Suprapubic skin (tissue), 4 donors: ENCODE measurements around the gene MNAT1. TPM values are rescaled to one million over a fixed set of nuclear protein-coding genes. Genes with fewer than 3 reads are reported as not detected.

Source experiments
- DNase-seq, 2 donors: peaks; one replicate each; pipeline ENCODE4 v3.0.0-alpha.2; 2019; ENCODE audit warnings: low spot score in 2 of 2
- H3K27ac ChIP-seq: fragments of 200-600 bp; sonication (generic); one replicate; pipeline ENCODE4 v1.5.1; 2019
- H3K27me3 ChIP-seq: fragments of 200-600 bp; sonication (generic); one replicate; pipeline ENCODE4 v1.5.1; 2019
- H3K36me3 ChIP-seq: fragments of 200-600 bp; sonication (generic); one replicate; pipeline ENCODE4 v1.5.1; 2019
- H3K4me1 ChIP-seq: fragments of 200-600 bp; sonication (generic); one replicate; pipeline ENCODE4 v1.5.1; 2019
- H3K4me3 ChIP-seq: fragments of 200-600 bp; sonication (generic); one replicate; pipeline ENCODE4 v1.5.1; 2019; ENCODE audit warnings: mild to moderate bottlenecking
- H3K9me3 ChIP-seq: fragments of 200-600 bp; sonication (generic); one replicate; pipeline ENCODE4 v1.5.1; 2019
- EP300 ChIP-seq: sonication (generic); formaldehyde crosslinking; IDR thresholded peaks from one replicate; pipeline ENCODE4 v1.6.1; 2017; ENCODE audit warnings: antibody characterized with exemption
- POLR2A ChIP-seq, 2 donors: fragments of 450-650 bp; IDR thresholded peaks; one replicate each; pipeline ENCODE4 v1.6.1; 2017; ENCODE audit warnings: antibody characterized with exemption in 2 of 2, mild to moderate bottlenecking in 2 of 2, moderate library complexity in 2 of 2
- POLR2AphosphoS5 ChIP-seq, 3 donors: sonication (generic); formaldehyde crosslinking; IDR thresholded peaks; one replicate each; pipeline ENCODE4 v1.6.1; 2017; ENCODE audit warnings: antibody characterized with exemption in 3 of 3
- WGBS: methylation state at CpG from one replicate; pipeline ENCODE4 v1.1.5; 2018; 5-methylcytosine and 5-hydroxymethylcytosine counted together
- total RNA-seq, 4 donors: library from RNA; depleted of rRNA; stranded (reverse); fragments of >200 nt; gene quantifications; one replicate each; pipeline ENCODE4 v1.1.0, GENCODE V29; 2016
- TF ChIP-seq, protein P1 (sequence below), 2 donors: fragments of 200-600 bp in 1 of 2; fragments of 450-650 bp in 1 of 2; sonication (generic) in 1 of 2; IDR thresholded peaks; one replicate each; pipeline ENCODE4 v1.5.1; 2016 to 2019; ENCODE audit warnings: antibody characterized with exemption in 2 of 2, mild to moderate bottlenecking in 1 of 2, moderate library complexity in 1 of 2

MNAT1 gene
- total RNA-seq, 4 donors from 2014 or later = 13.1 to 38.8 (median 22.0) TPM

DNA sequence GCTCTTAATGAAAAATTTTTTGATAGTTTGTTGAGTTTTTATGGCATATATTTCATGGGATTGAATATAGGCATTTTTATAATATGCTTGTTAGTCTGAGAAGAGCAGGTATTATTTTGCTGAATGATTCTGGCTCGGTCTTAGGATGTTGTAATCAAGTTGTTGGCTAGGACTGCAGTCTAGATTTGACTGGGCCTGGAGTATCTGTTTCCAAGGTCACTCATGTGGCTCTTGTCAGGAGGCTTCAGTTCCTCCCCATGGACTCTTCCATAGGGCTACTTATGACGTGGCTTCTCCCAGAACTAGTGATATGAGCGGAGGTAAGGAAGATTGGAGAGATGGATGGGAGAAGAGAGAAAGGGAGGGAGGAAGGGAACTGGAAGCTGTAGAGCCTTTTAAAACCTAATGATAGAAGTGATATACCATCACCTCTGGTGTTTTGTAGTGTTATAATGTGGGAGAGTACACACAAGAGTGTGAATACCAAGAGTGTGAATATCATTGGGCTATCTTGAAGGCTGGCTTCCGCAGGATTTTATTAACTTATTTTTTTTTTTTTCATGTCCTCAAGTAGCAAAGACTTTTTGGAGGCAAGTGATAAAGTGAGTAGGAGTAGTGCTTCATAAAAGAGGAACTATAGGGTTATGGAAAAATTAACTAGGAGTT, 4.4 kb downstream of the MNAT1 start:
- no peaks in the 10 kb centered on the region for H3K27me3 ChIP-seq
- DNase-seq = no peak
- TF ChIP-seq POLR2AphosphoS5 (IDR thresholded peaks at IDR 0.05) = no peak
- TF ChIP-seq, protein P1, sequence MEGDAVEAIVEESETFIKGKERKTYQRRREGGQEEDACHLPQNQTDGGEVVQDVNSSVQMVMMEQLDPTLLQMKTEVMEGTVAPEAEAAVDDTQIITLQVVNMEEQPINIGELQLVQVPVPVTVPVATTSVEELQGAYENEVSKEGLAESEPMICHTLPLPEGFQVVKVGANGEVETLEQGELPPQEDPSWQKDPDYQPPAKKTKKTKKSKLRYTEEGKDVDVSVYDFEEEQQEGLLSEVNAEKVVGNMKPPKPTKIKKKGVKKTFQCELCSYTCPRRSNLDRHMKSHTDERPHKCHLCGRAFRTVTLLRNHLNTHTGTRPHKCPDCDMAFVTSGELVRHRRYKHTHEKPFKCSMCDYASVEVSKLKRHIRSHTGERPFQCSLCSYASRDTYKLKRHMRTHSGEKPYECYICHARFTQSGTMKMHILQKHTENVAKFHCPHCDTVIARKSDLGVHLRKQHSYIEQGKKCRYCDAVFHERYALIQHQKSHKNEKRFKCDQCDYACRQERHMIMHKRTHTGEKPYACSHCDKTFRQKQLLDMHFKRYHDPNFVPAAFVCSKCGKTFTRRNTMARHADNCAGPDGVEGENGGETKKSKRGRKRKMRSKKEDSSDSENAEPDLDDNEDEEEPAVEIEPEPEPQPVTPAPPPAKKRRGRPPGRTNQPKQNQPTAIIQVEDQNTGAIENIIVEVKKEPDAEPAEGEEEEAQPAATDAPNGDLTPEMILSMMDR (IDR thresholded peaks at IDR 0.05) = no peak
- no peak for TF ChIP-seq POLR2A (IDR thresholded peaks at IDR 0.05)
- TF ChIP-seq EP300 = no peak
- no peaks in the 10 kb centered on the region for H3K36me3 ChIP-seq
- H3K27ac ChIP-seq = no peak overlapping the region
- peaks cover 32% of the 10 kb centered on the region for H3K4me1 ChIP-seq
- WGBS = 87% methylated on average over 4 of the region's 4 CpGs
- H3K4me3 ChIP-seq = no peak overlapping the region
- H3K9me3 ChIP-seq = peaks cover 6% of the 10 kb centered on the region

DNA sequence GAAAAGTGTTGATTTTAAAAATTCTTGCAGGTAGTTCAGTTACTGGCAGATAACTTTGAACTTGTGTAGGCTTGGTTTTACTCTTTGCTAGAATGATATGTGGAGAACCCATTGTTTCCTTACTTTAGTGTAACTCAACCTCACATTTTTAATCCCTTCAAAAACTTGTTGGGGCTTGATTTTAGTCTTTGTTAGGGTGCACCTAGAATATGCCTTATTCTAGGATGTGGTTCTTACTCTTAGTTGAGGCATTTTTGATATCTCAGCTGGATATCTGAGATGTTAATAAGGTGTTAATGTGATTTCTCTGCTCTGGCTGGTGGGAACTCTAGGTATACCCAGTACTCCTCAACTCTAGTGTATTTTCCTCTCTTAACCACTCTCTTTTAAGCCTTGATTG, 10.0 kb downstream of the MNAT1 start:
- TF ChIP-seq EP300 (no peak), POLR2A (IDR thresholded peaks at IDR 0.05) (no peak), POLR2AphosphoS5 (IDR thresholded peaks at IDR 0.05) (no peak)
- TF ChIP-seq, protein P1 (IDR thresholded peaks at IDR 0.05) = no peak
- Histone ChIP-seq H3K4me1 (no peaks in the 10 kb centered on the region), H3K36me3 (no peaks in the 10 kb centered on the region), H3K4me3 (no peak overlapping the region), H3K9me3 (peaks cover 6% of the 10 kb centered on the region), H3K27ac (no peak overlapping the region), H3K27me3 (no peaks in the 10 kb centered on the region)
- no peak for DNase-seq

DNA sequence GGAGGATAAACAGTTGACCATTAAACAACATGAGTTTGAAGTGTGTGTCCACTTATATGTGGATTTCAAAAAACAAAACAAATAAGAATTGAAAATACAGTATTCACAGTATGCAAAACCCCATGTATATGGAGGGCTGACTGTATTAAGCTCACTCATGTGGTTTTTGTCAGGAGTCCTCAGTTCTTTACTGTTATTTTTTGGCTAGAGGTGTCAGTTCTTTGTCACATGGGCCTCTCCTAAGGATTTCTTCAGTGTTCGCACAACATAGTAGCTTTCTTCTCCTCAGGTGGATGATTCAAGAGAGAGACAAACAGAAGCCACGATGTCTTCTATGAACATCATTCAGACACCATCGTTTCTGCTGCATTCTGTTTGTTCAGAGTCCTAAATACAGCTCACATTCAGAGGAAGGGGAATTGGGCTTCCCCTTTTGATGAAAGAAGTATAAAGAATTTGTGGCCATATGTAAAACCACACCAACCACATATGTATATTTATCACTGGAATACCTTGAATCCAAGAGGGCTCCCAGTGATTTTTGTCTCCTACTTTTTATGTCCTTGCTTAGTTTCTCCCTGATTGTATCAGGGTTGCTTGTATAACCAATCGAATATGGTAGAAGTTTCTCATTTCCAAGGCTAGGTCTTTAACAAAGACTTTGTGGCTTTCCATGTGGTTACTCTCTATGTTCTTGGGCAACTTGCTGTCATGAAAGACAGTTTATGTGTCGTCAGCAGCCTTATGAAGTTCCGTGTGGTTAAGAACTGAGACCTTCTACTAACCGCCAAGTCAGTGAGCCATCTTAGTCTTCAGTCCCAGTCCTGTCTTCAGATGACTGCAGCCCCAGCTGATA, 18.9 kb downstream of the MNAT1 start:
- DNase-seq = no peak
- Histone ChIP-seq H3K4me1 (peaks cover 6% of the 10 kb centered on the region), H3K27ac (no peak overlapping the region), H3K36me3 (no peaks in the 10 kb centered on the region), H3K27me3 (no peaks in the 10 kb centered on the region), H3K4me3 (no peak overlapping the region), H3K9me3 (no peaks in the 10 kb centered on the region)
- no peak for TF ChIP-seq EP300
- TF ChIP-seq, protein P1 (IDR thresholded peaks at IDR 0.05) = no peak
- TF ChIP-seq POLR2AphosphoS5 (IDR thresholded peaks at IDR 0.05) = no peak
- WGBS = 87% methylated on average over 7 of the region's 7 CpGs

DNA sequence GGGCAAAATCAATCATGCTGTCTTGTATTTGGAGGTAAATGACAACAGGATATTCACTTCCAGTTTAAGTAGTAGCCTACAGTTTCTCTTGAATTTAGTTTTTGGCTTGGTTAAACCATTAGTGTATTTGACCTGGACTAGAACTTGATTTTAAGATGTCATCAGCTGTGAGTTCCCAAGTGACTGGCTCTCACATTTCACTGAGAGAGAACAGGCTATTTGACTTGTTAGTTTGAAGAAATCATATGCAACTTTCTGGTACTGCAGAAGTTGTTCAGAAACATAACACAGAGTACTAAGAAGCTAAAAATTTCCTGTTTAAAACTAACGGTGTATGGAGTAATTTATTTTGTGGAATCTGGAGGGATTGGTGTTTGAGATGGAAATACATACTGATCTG, 22.3 kb downstream of the MNAT1 start:
- Histone ChIP-seq H3K4me1 (peaks cover 12% of the 10 kb centered on the region), H3K9me3 (no peaks in the 10 kb centered on the region), H3K36me3 (no peaks in the 10 kb centered on the region), H3K27me3 (no peaks in the 10 kb centered on the region), H3K4me3 (no peak overlapping the region), H3K27ac (no peak overlapping the region)
- WGBS = 36% methylated on average over 1 of the region's 1 CpG
- TF ChIP-seq EP300 (no peak), POLR2AphosphoS5 (IDR thresholded peaks at IDR 0.05) (no peak), POLR2A (IDR thresholded peaks at IDR 0.05) (no peak)
- TF ChIP-seq, protein P1 (IDR thresholded peaks at IDR 0.05) = no peak
- no peak for DNase-seq

DNA sequence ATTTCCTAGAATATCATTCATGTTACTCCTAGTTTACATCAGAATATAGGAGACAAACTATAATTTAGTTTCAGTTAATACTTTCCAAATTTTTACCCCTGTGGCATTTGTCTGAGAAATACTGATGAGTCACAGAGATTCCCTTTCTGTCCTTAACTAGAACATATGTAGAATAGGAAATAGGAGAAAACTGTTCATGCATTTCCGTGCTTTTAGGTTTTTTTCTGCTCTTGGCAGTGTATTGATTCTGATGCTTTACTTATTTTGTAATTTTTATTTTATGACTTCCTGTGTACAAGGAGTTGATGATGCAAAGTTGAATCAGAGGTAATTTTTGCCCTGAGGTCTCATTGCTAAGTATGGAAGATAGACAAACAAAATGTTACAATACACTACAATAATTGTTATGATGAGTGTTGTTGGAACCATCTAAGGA, 23.0 kb downstream of the MNAT1 start:
- DNase-seq = no peak
- TF ChIP-seq POLR2A (IDR thresholded peaks at IDR 0.05) = no peak
- no peak for TF ChIP-seq POLR2AphosphoS5 (IDR thresholded peaks at IDR 0.05)
- TF ChIP-seq, protein P1 (IDR thresholded peaks at IDR 0.05) = no peak
- TF ChIP-seq EP300 = no peak
- no peak overlapping the region for H3K27ac ChIP-seq
- H3K4me3 ChIP-seq = no peak overlapping the region
- peaks cover 12% of the 10 kb centered on the region for H3K4me1 ChIP-seq
- H3K9me3 ChIP-seq = no peaks in the 10 kb centered on the region
- H3K27me3 ChIP-seq = no peaks in the 10 kb centered on the region
- H3K36me3 ChIP-seq = no peaks in the 10 kb centered on the region
- WGBS = 51% methylated on average over 1 of the region's 1 CpG
